ENCODE data around the gene NDUFC1.

- TF ChIP-seq CTCF (IDR thresholded peaks at IDR 0.05; ENCODE audit: low read depth, low read length): no peak
- TF ChIP-seq POLR2A (IDR thresholded peaks at IDR 0.05; ENCODE audit: extremely low read depth, insufficient read length): no peak
Observed at GRCh38 chr4:139266208-139266582, 36.1 kb downstream of the NDUFC1 start.
